Upper lobe of left lung (tissue), 6 donors: ENCODE results near the gene DIDO1. TPM values are rescaled to one million over a fixed set of nuclear protein-coding genes. Genes with fewer than 3 reads are reported as not detected.
A peak's percentile ranks its signal among the peaks of the same experiment; 100 is the strongest.

Experiments
- ATAC-seq, 2 donors: fragments of 200-7000 bp; cut with Tn5 transposase; one replicate each; pipeline ENCODE4 v1.9.1; 2022; ENCODE audit warnings: mild to moderate bottlenecking in 2 of 2, moderate library complexity in 2 of 2; ENCODE audit not compliant: low FRiP score in 2 of 2
- DNase-seq, 2 donors: peaks; one replicate each; pipeline ENCODE4 v3.0.0-alpha.2; 2019 to 2020
- H3K27ac ChIP-seq, 4 donors: fragments of 200-600 bp; sonication (generic); one replicate each; pipeline ENCODE4 v1.5.1; 2016 to 2019
- H3K27me3 ChIP-seq, 4 donors: fragments of 200-600 bp; sonication (generic); one replicate each; pipeline ENCODE4 v1.5.1; 2017 to 2019
- H3K36me3 ChIP-seq, 4 donors: fragments of 200-600 bp; sonication (generic); one replicate each; pipeline ENCODE4 v1.5.1; 2016 to 2019
- H3K4me1 ChIP-seq, 4 donors: fragments of 200-600 bp; sonication (generic); one replicate each; pipeline ENCODE4 v1.5.1; 2018 to 2019
- H3K4me3 ChIP-seq, 4 donors: fragments of 200-600 bp; sonication (generic); one replicate each; pipeline ENCODE4 v1.5.1; 2017 to 2019; ENCODE audit warnings: mild to moderate bottlenecking in 2 of 4, moderate library complexity in 1 of 4
- H3K9me3 ChIP-seq, 4 donors: fragments of 200-600 bp; sonication (generic); one replicate each; pipeline ENCODE4 v1.5.1; 2018 to 2019
- CTCF ChIP-seq, 6 experiments: fragments of 450-650 bp in 4 of 6; fragments of 200-600 bp in 2 of 6; sonication (generic) in 2 of 6; IDR thresholded peaks; one replicate each; pipeline ENCODE4 v1.5.1; 2016 to 2019; ENCODE audit warnings: antibody characterized with exemption in 6 of 6
- EP300 ChIP-seq, 4 donors: sonication (generic); formaldehyde crosslinking; IDR thresholded peaks; one replicate each; pipeline ENCODE4 v1.5.1; 2017; ENCODE audit warnings: antibody characterized with exemption in 4 of 4, control low read depth in 2 of 4
- POLR2A ChIP-seq, 4 donors: fragments of 450-650 bp; IDR thresholded peaks; one replicate each; pipeline ENCODE4 v1.5.1; 2016 to 2017; ENCODE audit warnings: antibody characterized with exemption in 4 of 4, mild to moderate bottlenecking in 2 of 4
- POLR2AphosphoS5 ChIP-seq, 2 donors: sonication (generic); formaldehyde crosslinking; IDR thresholded peaks; one replicate each; pipeline ENCODE4 v1.5.1; 2017; ENCODE audit warnings: antibody characterized with exemption in 2 of 2
- WGBS, 2 donors: methylation state at CpG; one replicate each; pipeline ENCODE4 v1.1.5; 2017 to 2018; 5-methylcytosine and 5-hydroxymethylcytosine counted together
- total RNA-seq, 6 donors: library from RNA; depleted of rRNA in 4 of 6; stranded (reverse); fragments of >200 nt in 4 of 6; gene quantifications; one replicate each; pipeline versions ENCODE4 v1.1.0 to v1.2.1, GENCODE V29; 2016 to 2021
- donor health status: DM: no; HTN: no; CAD: no; lungs with moderate emphysema.
- donor health status: DM: no; HTN: yes; CAD: no; lungs with severe emphysema.

DIDO1 gene
- total RNA-seq, 6 donors from 2014 or later, result 51.6 to 109 (median 58.9) TPM

DNA sequence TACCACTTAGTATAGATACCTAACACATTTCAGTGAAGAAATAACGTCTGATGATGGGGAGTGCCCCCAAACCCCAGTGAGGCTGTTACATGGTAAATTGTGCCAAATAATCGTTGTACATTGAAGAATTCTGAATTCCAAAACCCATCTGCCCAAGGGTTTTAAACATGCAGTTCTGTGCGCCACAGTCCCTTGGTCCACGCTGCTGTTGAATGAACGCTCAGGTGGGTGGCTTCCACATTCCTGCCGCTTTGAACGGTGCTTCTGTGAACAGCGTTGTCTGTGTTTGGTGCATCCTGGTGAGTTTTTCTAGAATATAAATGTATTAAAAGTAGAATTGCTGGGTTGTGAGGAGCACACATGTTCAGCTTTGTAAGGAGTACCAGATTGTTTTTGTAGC, 14.6 kb upstream of the DIDO1 start:
- no peaks in the 10 kb centered on the region for H3K27me3 ChIP-seq
- no peaks in the 10 kb centered on the region for H3K9me3 ChIP-seq
- peaks cover 23 to 31% (median 24%) of the 10 kb centered on the region in 4 donors for H3K4me1 ChIP-seq
- DNase-seq (no peak), ATAC-seq (no peak)
- H3K27ac ChIP-seq, result no peak overlapping the region
- WGBS, 2 donors, result 90 to 94% methylated on average over 8 of the region's 8 CpGs
- TF ChIP-seq CTCF (IDR thresholded peaks at IDR 0.05), result no peak
- no peak for TF ChIP-seq POLR2A (IDR thresholded peaks at IDR 0.05)
- no peak for TF ChIP-seq POLR2AphosphoS5 (IDR thresholded peaks at IDR 0.05)
- no peak for TF ChIP-seq EP300 (IDR thresholded peaks at IDR 0.05)
- H3K4me3 ChIP-seq, result no peak overlapping the region
- peaks cover 21 to 44% (median 36%) of the 10 kb centered on the region in 4 donors for H3K36me3 ChIP-seq

DNA sequence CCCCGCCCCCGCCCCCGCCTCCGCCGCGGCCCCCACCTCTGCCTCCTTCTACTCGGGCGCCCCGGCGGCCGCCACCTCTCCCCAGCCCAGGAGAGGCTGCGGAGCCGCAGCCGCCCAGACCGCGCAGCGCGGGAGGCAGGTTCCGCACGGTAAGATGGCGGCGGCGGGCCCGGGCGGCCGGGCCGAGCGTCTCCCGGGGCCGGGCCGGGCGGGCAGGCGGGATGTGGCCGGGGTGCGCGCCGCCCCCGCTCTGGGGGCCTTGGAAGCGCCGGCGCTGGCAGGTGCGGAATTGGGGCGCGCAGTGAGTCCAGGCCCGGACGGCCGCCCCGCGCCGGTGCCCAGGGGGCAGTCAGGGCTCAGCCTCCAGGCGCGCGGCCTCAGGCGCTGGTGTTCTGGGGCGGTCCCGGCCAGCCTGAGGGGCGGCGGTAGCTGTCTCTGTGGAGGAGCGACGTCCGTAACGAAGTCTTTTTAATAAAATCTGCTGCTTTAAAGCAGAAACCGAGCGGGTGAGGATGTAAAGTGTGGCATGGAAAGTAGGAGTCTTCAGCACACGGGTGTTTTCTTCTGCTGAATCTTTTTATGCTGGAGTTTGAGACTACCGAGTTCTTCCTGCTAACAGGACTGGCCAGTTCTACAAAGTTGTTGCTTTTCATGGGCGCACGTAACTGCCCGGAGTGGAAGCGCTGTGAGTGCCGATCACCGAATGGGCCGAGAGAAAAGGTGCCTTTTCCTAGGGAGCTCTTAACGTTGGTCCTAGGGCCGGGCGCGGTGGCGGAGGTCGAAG, 12.0 kb upstream of the DIDO1 start, which contains the start of gene GID8:
GID8 (plus strand) TSS at position 43 of the 784 bp plus-strand sequence. CDS start 3,356 bp downstream, outside the sequence.
- no peaks in the 10 kb centered on the region for H3K9me3 ChIP-seq
- H3K4me1 ChIP-seq, result peaks cover 28 to 50% (median 29%) of the 10 kb centered on the region in 4 donors
- WGBS, 2 donors, result 0 to 1% methylated on average over 26 to 34 of the region's 79 CpGs
- DNase-seq, result peak; percentile 45 to 85
- peak within 1 kb of the TSS; percentile 90 to 93 (median 92) for H3K27ac ChIP-seq
- peak; percentile 65 to 69 for ATAC-seq
- peak within 1 kb of the TSS; percentile 75 to 99 (median 86) for H3K4me3 ChIP-seq
- TF ChIP-seq EP300 (IDR thresholded peaks at IDR 0.05), result no peak
- peak in 1 of 6 experiments; percentile 18 for TF ChIP-seq CTCF (IDR thresholded peaks at IDR 0.05)
- peak in 1 of 4 donors; percentile 35 for TF ChIP-seq POLR2A (IDR thresholded peaks at IDR 0.05)
- TF ChIP-seq POLR2AphosphoS5 (IDR thresholded peaks at IDR 0.05), result no peak
- no peaks in the 10 kb centered on the region for H3K27me3 ChIP-seq
- H3K36me3 ChIP-seq, result peaks cover 0 to 23% (median 13%) of the 10 kb centered on the region in 4 donors

- DNase-seq, result peak; percentile 93 to 100
- Histone ChIP-seq H3K4me1 (peaks cover 28 to 50% (median 29%) of the 10 kb centered on the region in 4 donors), H3K27me3 (no peaks in the 10 kb centered on the region), H3K36me3 (peaks cover 0 to 20% (median 7%) of the 10 kb centered on the region in 4 donors), H3K4me3 (peak overlapping the region; percentile 75 to 99 (median 86)), H3K27ac (peak overlapping the region; percentile 90 to 93 (median 92)), H3K9me3 (no peaks in the 10 kb centered on the region)
- peak; percentile 97 to 98 for ATAC-seq
- peak in 1 of 4 donors; percentile 67 for TF ChIP-seq EP300 (IDR thresholded peaks at IDR 0.05)
- peak in 3 of 4 donors; percentile 41 to 81 (median 54) for TF ChIP-seq POLR2A (IDR thresholded peaks at IDR 0.05)
- peak; percentile 92 to 97 for TF ChIP-seq POLR2AphosphoS5 (IDR thresholded peaks at IDR 0.05)
- TF ChIP-seq CTCF (IDR thresholded peaks at IDR 0.05), result peak in 2 of 6 experiments; percentile 14 to 29
- 0% methylated on average over 15 to 58 of the region's 92 CpGs for WGBS, 2 donors
Observed at GRCh38 chr20:62937268-62938104, 11.2 kb upstream of the DIDO1 start.

- Histone ChIP-seq H3K27ac (peak overlapping the region in 1 of 4 donors; percentile 92), H3K36me3 (peaks cover 0 to 9% (median 2%) of the 10 kb centered on the region in 4 donors), H3K9me3 (no peaks in the 10 kb centered on the region), H3K4me3 (peak overlapping the region in 2 of 4 donors; percentile 88 to 99), H3K4me1 (peaks cover 28 to 50% (median 29%) of the 10 kb centered on the region in 4 donors), H3K27me3 (no peaks in the 10 kb centered on the region)
- DNase-seq (peak; percentile 13 to 39), ATAC-seq (no peak)
- TF ChIP-seq CTCF (IDR thresholded peaks at IDR 0.05) (no peak), POLR2A (IDR thresholded peaks at IDR 0.05) (no peak), EP300 (IDR thresholded peaks at IDR 0.05) (no peak), POLR2AphosphoS5 (IDR thresholded peaks at IDR 0.05) (no peak)
- WGBS, 2 donors, result 87 to 91% methylated on average over 22 of the region's 22 CpGs
Observed at GRCh38 chr20:62935968-62936585, 9.8 kb upstream of the DIDO1 start.
